ENCODE measurements around the gene EIF4G2. TPM values are rescaled to one million over a fixed set of nuclear protein-coding genes. Genes with fewer than 3 reads are reported as not detected.
A peak's percentile ranks its signal among the peaks of the same experiment; 100 is the strongest.

The EIF4G2 gene
- total RNA-seq, 2 experiments from 2014 or later, result 579 to 898 TPM

DNA sequence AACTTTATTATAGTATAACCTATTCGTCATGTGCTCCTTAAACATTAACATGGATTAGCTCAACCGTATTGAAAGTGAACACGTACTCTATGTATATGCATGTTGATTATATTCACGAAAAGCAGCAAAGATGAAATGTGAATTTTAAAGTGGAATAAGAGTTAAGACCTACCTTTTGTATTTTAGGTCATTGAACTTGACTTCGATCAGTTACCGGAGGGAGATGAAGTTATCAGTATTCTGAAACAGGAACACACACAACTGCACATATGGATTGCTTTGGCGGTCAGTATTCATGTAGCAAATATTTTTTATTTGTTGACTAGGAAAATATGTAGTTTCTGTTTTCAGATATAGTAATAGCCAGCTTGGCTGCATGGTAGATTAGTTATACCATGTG, 56.2 kb downstream of the EIF4G2 start:
- DNase-seq, result no peak
- CTCF ChIA-PET, result interaction anchor here (0.9 to 2.2 kb wide), 2 partner anchors 11 to 18 kb away, joined by 4 to 10 read pairs; no protein-coding TSS in a partner anchor
- Mint-ChIP-seq H3K9me3 (ENCODE audit: low read depth) (no peaks in the 10 kb centered on the region), H3K27ac (no peak overlapping the region), H3K27me3 (no peaks in the 10 kb centered on the region), H3K4me3 (peak overlapping the region; percentile 91), H3K4me1 (peaks cover 29% of the 10 kb centered on the region), H3K36me3 (peaks cover 21% of the 10 kb centered on the region)
- ATAC-seq, result no peak

GRCh38 chr11:10752061-10752460, 56.7 kb downstream of the EIF4G2 start:
- DNase-seq (no peak), ATAC-seq (no peak)
- peaks cover 18% of the 10 kb centered on the region for H3K36me3 Mint-ChIP-seq
- CTCF ChIA-PET, result interaction anchor here (0.9 to 2.2 kb wide), 2 partner anchors 10 to 18 kb away, joined by 4 to 10 read pairs; no protein-coding TSS in a partner anchor
- peak overlapping the region; percentile 91 for H3K4me3 Mint-ChIP-seq
- peaks cover 29% of the 10 kb centered on the region for H3K4me1 Mint-ChIP-seq
- peak overlapping the region; percentile 92 for H3K27ac Mint-ChIP-seq
- no peaks in the 10 kb centered on the region for H3K9me3 Mint-ChIP-seq (ENCODE audit: low read depth)
- H3K27me3 Mint-ChIP-seq, result no peaks in the 10 kb centered on the region

DNA sequence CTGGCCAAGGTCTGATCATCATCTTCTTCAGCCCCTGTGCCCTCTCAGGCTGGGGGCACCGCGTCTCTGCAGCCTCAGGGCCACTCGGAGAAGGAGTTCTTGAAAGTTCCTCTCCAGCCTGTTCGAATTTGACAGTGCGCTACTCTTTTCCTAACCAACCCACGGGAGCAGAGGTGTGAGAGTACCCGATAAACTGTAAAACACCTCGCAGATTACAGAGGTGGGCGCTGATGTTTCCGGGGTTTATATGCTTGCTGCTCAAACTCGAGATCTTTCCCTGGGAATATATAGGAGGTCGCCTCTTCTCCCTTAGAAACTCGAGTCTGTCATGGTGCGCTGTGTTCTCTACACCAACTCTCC, 57.2 kb downstream of the EIF4G2 start:
- H3K27ac Mint-ChIP-seq, result peak overlapping the region; percentile 92
- peak overlapping the region; percentile 91 for H3K4me3 Mint-ChIP-seq
- CTCF ChIA-PET, result interaction anchor here (0.9 to 2.2 kb wide), 6 partner anchors 10 to 211 kb away, joined by 5 to 10 read pairs (median 7); partner anchors contain the start of gene RNF141
- DNase-seq (no peak), ATAC-seq (peak; percentile 17)
- peaks cover 14% of the 10 kb centered on the region for H3K36me3 Mint-ChIP-seq
- no peaks in the 10 kb centered on the region for H3K9me3 Mint-ChIP-seq (ENCODE audit: low read depth)
- H3K27me3 Mint-ChIP-seq, result no peaks in the 10 kb centered on the region
- peaks cover 29% of the 10 kb centered on the region for H3K4me1 Mint-ChIP-seq

DNA sequence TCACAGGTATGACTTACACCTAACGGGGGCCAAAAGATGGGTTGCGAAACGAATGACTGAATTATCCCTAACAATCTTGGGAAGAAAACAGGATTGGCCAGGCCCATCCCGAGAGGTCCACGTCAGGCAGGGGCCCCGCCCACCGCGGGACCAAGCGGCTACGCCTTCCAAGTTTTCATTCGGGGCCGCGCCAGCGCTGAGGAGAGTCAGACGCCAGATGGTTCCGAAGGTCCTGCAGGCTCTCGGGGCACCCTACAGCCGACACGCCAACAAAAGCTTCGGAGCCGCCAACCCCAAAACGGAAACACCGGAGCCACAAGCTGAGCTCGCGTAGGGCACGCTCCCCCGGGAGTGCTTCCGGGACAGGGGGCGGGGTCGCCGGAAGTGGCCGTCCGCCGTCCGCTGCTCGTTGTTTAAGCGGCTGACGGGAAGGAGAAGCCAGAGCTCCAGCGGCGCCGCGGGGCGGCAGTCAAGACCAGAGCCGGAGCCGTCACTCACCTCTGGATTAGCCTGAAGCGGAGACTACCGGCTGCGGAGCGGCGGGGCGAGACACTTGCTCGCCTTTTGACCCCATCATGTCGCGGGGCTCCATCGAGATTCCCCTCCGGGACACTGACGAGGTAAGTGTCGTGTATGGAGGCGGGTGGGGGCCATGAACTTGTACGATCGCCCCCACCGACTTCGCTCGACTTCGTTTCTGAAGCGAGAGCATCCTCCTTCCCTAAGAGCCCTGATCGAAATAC, 57.7 kb downstream of the EIF4G2 start, which contains the start of gene CTR9:
TSS of gene CTR9 (plus strand) at position 409 of the 743 bp plus-strand sequence. CDS start at position 576, 167 bp downstream.
- CTCF ChIA-PET, result interaction anchor here (0.7 to 2.2 kb wide), 9 partner anchors 9 to 450 kb away, joined by 3 to 10 read pairs (median 5); partner anchors contain the start of genes RNF141 and ZBED5
- ATAC-seq (peak; percentile 92), DNase-seq (peak; percentile 96)
- Mint-ChIP-seq H3K9me3 (ENCODE audit: low read depth) (no peaks in the 10 kb centered on the region), H3K4me1 (peaks cover 29% of the 10 kb centered on the region), H3K27ac (peak within 1 kb of the TSS; percentile 92), H3K4me3 (peak within 1 kb of the TSS; percentile 91), H3K27me3 (no peaks in the 10 kb centered on the region), H3K36me3 (peaks cover 12% of the 10 kb centered on the region)

- ATAC-seq, result no peak
- CTCF ChIA-PET, result no interaction called here
- Mint-ChIP-seq H3K27ac (no peak overlapping the region), H3K4me3 (peak overlapping the region; percentile 1), H3K36me3 (peaks cover 3% of the 10 kb centered on the region), H3K27me3 (peaks cover under 1% of the 10 kb centered on the region), H3K9me3 (ENCODE audit: low read depth) (no peaks in the 10 kb centered on the region), H3K4me1 (peaks cover 33% of the 10 kb centered on the region)
- no peak for DNase-seq
Measured at GRCh38 chr11:10749476-10749875, 59.2 kb downstream of the EIF4G2 start.

GRCh38 chr11:10747733-10748132, 61.0 kb downstream of the EIF4G2 start:
- peaks cover 3% of the 10 kb centered on the region for H3K27me3 Mint-ChIP-seq
- DNase-seq (no peak), ATAC-seq (no peak)
- no peaks in the 10 kb centered on the region for H3K9me3 Mint-ChIP-seq (ENCODE audit: low read depth)
- peaks cover 3% of the 10 kb centered on the region for H3K36me3 Mint-ChIP-seq
- H3K4me1 Mint-ChIP-seq, result peaks cover 46% of the 10 kb centered on the region
- CTCF ChIA-PET, result interaction anchor here (0.8 kb wide), 1 partner anchor 11 kb away, joined by 3 read pairs; no protein-coding TSS in a partner anchor
- no peak overlapping the region for H3K27ac Mint-ChIP-seq
- no peak overlapping the region for H3K4me3 Mint-ChIP-seq

Other genes starting within 250 kb of the EIF4G2 start
- gene LYVE1, start 240.3 kb downstream of the EIF4G2 start, total RNA-seq, result not detected
- gene IRAG1, start 115.2 kb downstream of the EIF4G2 start, total RNA-seq, result not detected
- 10 to 100 TPM; 33.9 to 44.6 TPM for gene CTR9, start 57.7 kb downstream of the EIF4G2 start, total RNA-seq
- gene ZBED5, start 49.1 kb upstream of the EIF4G2 start, total RNA-seq, result 10 to 100 TPM; 34.9 to 35.5 TPM